GM12865 (cell line): ENCODE measurements around the gene NAA25.

Source experiments
- DNase-seq: peaks from one replicate; pipeline ENCODE4 v3.0.0; 2010; ENCODE audit warnings: low read depth
- H3K4me3 ChIP-seq: 2 replicates; pipeline ENCODE4 v1.5.1; 2011; ENCODE audit warnings: mild to moderate bottlenecking, low read depth, low read length, control low read depth
- TF ChIP-seq, protein P1 (sequence below): IDR thresholded peaks from 2 replicates; pipeline ENCODE4 v1.5.1; 2011; ENCODE audit warnings: low read length, control low read depth, low read depth, inconsistent platforms; ENCODE audit not compliant: insufficient read depth; ENCODE audit errors: missing control alignments

The NAA25 gene

DNA sequence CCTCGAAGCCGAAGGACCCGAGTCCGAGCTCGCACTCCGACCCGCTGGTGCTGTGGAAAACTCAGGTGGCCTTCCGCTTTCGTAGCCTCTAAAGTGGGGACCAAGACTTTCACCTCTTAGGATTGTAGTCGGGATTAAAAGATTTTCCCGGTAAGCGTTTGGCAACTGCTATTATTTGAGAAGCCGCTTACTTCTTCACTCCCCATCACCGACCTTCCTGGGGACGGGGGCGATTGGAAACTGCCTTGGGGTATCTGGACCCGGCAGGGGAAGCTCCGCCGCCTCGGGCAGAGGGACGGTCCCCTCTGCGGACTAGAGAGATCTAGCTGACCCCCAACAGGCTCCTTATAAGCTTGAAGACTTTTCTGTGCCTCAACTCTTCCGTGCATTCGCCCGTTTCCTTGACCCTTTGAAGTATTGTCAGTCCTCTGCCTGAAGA is 17.4 kb upstream of the NAA25 start:
- peak overlapping the region; percentile 91 for H3K4me3 ChIP-seq
- TF ChIP-seq, protein P1, sequence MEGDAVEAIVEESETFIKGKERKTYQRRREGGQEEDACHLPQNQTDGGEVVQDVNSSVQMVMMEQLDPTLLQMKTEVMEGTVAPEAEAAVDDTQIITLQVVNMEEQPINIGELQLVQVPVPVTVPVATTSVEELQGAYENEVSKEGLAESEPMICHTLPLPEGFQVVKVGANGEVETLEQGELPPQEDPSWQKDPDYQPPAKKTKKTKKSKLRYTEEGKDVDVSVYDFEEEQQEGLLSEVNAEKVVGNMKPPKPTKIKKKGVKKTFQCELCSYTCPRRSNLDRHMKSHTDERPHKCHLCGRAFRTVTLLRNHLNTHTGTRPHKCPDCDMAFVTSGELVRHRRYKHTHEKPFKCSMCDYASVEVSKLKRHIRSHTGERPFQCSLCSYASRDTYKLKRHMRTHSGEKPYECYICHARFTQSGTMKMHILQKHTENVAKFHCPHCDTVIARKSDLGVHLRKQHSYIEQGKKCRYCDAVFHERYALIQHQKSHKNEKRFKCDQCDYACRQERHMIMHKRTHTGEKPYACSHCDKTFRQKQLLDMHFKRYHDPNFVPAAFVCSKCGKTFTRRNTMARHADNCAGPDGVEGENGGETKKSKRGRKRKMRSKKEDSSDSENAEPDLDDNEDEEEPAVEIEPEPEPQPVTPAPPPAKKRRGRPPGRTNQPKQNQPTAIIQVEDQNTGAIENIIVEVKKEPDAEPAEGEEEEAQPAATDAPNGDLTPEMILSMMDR: no peak
- DNase-seq: no peak

DNA sequence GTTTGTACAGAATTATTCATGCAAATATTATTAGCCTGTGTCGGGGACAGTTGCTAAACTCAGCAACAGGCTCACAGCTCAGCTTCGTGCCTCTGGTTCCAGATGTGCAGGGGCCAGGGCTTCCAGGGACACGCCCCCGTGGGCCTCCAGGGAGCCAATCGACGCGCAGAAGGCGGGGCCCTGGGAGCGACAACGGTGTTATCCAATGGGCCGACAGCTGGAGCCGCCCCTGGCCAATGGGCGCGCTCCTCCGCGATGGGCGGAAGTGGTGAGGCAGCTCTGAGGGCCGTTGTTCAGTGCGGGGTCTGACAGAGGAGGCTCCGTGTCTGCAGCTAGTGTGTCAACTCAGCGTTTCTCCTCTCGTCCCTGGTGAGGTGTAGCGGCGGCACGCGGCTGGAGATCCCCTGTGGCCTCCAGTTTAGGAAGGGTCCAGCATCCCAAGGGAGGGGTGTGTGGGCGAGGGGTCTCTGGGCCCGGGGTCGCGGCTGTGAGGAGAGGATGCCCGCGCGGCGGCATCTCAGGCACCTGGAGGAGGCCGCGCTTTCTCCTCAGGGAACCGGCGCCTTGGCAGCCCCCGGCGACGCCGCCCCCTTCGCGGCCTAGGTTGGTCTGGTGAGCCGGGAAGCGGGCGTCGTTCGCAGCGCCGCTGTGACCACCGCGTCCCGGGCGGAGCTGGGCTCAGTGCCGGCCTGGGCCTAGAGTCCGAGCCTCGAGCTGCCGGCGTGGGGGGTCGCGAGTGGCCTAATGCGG is 16.8 kb upstream of the NAA25 start, which contains the start of gene TRAFD1:
TRAFD1 (plus strand) TSS at position 311 of the 750 bp plus-strand sequence. CDS start 4,963 bp downstream, outside the sequence.
- TF ChIP-seq, protein P1: no peak

GRCh38 chr12:112124918-112125249 is 16.3 kb upstream of the NAA25 start:
- no peak for DNase-seq
- H3K4me3 ChIP-seq: no peak overlapping the region
- TF ChIP-seq, protein P1: no peak

More for the DNA sequence above, 16.8 kb upstream of the NAA25 start, which contains the start of gene TRAFD1:
- DNase-seq: peak; percentile 98
- peak within 1 kb of the TSS; percentile 91 for H3K4me3 ChIP-seq

DNA sequence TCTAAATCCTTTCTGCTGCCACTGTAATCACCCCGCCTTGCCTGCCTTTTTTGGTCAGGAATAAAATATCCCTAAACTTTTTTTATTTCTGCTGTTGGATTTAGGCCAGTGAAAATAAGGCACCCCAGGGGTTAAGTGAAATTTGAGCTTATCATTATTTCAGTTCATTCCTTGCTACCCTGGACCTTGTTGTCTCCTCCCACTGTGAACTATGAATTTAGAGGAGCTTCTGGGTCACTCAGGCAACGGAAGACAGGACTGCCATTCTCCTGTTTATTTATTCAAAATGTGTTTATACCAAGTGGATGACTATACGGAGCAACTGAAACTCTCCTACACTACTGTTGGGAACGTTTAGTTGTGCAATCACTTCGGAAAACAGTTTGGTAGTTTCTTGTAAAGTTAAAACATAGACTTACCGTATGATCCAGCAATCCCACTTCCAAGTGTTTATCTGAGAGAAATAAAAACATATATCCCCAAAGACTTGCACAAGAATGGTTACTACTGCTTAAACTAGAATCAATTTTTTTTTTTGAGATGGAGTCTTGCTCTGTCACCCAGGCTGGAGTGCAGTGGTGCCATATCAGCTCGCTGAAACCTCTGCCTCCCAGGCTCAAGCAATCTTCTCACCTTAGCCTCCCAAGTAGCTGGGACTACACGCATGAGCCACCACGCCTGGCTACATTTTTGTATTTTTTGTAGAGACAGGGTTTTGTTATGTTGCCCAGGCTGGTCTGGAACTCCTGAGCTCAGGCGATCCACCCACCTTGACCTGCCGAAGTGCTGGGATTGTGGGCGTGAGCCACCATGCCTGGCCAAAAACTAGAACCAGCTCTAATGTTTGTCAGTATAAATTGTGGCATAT is 14.5 kb upstream of the NAA25 start:
- no peak for DNase-seq
- TF ChIP-seq, protein P1: no peak
- H3K4me3 ChIP-seq: no peak overlapping the region

GRCh38 chr12:112121780-112122565 is 13.4 kb upstream of the NAA25 start:
- TF ChIP-seq, protein P1: no peak
- no peak for DNase-seq

GRCh38 chr12:112117685-112118084 is 9.1 kb upstream of the NAA25 start:
- TF ChIP-seq, protein P1: no peak
- no peak for DNase-seq
- H3K4me3 ChIP-seq: no peak overlapping the region

More at GRCh38 chr12:112121780-112122565, 13.4 kb upstream of the NAA25 start:
- no peak overlapping the region for H3K4me3 ChIP-seq
